CD4-positive, alpha-beta T cell treated with Interleukin-6 at 100 ng/mL for 8 hours (primary cell): ENCODE data around the gene CCL20.

Experiments used
- DNase-seq: peaks from one replicate; pipeline ENCODE4 v3.0.0-alpha.2; 2020; ENCODE audit warnings: mixed read lengths, low spot score

The CCL20 gene

DNA sequence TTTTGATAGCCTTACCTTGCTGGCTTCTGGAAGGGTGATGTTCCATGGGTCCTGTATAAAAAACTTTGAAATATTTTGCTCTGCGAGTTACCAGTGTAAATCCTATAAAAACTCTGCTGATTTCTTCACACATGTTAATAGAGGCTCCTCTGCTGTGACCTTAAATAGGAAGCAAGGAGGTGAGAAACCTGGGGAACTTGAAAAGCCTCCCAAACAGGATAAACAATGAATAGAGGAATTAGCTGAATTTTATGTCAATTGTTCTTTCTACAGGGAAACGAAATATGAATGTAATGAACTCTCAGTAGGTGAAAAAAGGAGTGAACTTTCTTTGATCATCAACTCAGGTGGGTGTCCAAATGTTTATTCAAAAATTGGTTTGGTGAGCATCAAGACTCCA lies 10.8 kb upstream of the CCL20 start:
- DNase-seq, result no peak

DNA sequence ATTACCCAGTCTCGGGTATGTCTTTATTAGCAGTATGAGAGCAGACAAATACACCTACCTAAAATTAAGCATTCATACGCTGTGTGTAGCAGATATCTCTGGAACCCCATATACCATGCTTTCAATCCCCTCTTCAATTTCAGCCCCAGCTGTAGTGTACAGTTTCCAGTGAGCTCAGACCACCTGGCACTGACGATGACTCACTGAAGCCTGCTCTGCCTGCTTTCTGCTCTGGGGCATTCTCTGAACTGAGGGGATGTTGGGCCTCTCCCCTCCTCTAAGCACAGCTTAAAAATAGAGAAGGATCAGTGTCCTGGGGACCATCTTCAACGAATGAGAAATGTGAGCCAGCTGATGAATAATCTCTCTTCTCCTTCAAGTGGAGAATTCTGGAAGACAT lies 8.7 kb upstream of the CCL20 start:
- DNase-seq, result no peak

DNA sequence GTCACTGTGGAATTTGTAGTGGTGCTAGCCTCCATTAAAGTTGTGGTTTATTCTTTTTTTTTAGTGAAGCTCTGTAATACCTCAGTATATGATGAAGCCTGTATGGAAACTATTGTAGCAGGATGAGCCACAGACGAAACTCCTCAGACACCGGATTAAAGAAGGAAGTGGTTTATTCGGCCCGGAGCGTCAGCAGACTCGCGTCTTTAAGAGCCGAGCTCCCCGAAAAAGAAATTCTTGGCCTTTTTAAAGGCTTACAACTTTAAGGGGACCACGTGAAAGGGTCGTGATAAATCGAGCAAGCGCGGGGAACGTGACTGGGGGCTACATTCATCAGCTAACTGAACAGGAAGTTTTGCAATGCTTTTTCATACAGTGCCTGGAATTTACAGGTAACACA lies 8.1 kb upstream of the CCL20 start:
- peak; percentile 50 for DNase-seq

DNA sequence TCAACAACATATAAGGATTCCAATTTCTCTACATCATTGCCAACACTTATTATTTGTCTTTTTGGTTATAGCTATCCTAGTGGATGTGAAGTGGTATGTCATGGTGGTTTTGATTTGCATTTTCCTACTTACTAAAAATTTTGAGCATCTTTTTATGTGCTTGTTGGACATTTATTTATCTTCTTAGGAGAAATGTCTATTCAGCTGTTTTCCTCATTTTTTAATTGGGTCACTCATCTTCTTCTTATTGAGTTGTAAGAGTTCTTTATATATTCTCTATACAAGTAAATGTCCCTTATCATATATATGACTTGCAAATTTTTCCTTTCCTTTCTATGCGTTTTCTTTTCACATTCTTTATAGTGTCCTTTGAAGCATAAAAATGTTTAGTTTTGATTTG lies 4.7 kb upstream of the CCL20 start:
- no peak for DNase-seq

DNA sequence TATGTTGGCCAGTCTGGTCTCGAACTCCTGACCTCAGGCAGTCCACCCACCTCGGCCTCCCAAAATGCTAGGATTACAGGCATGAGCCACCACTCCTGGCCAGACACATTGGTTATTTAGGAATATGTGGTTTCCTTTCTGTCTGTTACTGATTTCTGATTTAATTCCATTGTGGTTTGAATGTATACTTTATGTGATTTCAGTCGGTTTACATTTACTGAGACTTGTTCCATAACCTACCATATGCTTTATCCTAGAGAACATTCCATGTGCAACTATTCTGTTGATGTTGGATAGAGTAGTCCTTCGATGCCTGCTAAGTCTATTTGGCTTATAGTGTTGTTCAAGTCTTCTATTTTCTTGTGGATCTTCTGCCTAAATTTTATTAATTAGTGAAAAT lies 1.6 kb upstream of the CCL20 start:
- DNase-seq, result no peak

DNA sequence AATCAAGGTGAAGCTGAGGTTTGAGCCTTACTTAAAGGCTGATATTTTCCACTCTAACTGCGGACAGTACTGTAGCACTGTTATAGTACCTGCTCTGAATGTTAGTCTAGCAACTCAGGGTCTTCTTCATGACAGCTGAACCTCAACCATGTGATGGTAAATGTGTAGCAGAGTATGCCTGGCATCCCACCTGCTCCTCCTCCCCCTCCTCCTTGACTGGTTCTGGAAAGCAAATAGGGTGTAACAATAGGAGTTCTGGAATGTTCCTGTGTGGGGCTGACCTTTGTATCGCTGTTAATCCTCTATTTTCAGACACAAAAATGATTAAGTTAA lies 447 bp upstream of the CCL20 start:
- no peak for DNase-seq

DNA sequence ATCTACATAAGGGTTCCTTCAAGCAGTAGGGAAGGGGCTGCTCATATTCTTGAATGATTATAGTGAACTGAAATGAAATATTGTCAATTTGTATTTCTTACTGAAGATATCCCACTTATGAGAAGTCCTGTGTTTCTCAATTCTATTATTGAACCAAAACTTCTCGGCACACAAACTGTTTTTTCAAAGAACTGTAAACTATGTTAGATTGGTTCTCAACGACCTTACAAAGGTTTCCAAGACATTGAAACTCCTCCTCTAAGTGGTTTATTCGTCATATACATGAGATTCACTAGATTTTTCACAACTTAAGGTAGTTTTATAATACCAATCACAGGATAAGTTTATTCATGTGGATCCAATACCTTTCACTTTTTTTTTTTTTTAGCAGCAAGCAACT lies 1.4 kb downstream of the CCL20 start:
- no peak for DNase-seq

DNA sequence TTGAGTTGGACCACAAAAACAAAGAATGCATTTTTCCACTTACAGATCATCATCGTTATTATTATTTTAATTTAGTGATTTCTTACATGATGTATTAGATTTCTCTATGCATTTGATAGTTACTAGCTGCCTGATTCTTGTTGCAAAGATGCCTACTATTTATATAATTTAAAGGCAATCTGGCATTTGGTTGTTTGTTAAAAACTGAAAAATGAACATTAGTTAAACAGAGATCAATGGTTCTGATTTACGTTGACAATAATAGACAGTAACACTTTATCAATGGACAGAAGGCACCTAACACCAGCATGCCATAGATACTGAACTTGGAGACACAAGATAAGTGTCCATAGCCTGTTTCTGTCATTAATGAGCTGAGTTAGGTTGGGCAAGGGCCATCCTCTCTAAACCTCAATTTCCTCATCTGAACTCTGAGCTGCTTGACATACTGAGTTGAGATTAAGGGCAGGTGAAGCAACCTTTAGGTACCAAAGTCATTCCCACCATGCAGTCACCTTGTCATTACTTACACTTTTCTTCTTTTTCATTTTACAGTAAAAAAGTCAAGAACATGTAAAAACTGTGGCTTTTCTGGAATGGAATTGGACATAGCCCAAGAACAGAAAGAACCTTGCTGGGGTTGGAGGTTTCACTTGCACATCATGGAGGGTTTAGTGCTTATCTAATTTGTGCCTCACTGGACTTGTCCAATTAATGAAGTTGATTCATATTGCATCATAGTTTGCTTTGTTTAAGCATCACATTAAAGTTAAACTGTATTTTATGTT lies 3.1 kb downstream of the CCL20 start:
- DNase-seq, result no peak

DNA sequence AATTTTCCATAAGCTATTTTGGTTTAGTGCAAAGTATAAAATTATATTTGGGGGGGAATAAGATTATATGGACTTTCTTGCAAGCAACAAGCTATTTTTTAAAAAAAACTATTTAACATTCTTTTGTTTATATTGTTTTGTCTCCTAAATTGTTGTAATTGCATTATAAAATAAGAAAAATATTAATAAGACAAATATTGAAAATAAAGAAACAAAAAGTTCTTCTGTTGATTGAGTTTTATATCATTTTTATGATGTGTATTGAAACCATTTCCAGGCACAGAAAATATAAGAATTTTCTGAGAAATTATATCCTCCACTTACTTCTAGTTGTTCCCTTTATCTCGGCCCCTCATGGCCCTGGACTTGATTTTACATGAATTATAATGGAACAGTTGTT lies 3.7 kb downstream of the CCL20 start:
- DNase-seq, result no peak

DNA sequence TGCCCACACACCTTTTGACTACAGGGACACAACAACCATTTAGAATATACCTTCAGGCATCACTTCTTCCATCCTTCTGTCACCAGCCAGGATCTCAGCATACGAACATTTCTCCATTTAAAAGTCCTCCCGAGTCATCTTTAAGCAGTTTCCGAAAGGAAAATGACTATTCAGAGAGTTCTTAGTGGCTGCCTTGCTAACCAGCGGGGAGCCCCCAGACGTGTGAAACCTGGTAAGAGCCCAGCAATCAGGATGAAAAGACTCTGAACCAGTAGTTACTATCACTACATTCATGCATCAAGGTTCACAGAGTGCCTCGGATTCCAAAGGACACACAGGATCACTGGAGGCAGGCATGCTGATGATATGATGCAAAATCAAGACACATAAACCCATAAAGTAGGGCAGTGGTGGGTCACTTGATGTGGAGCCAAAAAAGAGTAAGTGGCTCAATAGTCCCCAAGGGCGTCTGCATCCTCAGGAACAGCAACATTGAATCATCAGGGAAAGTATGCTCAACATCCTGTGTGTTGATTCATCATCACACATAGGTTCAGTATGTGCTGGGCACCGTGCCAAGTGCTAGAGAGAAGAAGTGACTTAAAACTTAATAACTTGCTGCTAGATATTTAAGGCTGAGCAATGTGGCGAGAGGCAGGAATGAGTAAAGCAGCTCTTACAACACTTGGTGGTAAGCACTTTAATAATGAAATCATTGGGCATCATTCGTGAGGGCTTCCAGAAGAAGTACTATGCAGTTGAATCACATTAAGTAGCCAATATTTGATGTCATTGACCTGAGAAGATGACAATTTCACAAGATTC lies 4.4 kb downstream of the CCL20 start:
- peak; percentile 72 for DNase-seq

DNA sequence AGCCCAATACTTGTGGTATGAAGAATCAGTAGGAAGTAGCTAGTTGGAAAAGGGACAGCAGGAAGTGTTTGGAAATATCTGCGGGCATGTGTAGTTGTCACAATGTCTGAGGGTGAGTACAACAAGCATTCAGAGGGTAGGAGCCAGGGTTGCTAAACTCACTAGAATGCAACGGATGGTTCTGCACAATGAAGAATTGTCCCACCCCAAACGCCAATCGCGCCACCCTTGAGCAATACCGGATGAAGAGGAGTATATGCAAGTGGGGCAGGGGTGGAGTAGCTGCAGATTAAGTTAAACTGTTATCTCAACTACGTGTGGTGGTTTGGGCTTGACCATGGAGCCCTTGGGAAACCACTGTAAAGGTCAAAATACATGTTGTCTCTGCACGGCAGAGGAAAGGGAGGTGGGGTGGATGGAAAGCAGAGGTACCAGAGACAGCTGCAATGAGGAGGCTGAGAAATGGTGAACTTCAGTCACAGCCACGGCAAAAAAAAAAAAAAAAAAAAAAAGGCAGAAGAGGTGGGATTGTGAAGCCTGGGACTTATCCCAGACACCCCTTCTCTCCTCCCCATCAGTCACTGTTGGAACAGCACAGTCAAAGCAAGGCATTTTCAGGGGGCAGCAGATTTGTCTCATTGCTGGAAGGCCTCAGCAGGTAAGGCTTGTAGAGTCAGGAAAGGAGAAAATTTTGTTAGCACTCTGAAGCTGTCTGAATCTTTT lies 5.2 kb downstream of the CCL20 start:
- DNase-seq, result no peak

DNA sequence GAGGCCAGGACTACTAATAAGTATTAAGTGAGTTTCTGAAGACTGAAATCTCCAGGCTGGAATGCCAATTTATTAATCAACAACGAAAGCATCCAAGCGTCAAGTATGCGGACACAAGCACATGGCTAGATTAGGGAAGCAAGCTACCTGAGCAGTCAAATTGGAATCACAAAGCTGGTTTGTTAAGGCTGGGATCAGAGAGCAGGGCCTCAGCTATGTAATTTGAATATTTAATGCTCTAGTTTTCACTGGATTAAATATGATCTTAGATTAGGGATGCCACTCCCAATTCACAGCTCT lies 5.7 kb downstream of the CCL20 start:
- DNase-seq, result no peak

DNA sequence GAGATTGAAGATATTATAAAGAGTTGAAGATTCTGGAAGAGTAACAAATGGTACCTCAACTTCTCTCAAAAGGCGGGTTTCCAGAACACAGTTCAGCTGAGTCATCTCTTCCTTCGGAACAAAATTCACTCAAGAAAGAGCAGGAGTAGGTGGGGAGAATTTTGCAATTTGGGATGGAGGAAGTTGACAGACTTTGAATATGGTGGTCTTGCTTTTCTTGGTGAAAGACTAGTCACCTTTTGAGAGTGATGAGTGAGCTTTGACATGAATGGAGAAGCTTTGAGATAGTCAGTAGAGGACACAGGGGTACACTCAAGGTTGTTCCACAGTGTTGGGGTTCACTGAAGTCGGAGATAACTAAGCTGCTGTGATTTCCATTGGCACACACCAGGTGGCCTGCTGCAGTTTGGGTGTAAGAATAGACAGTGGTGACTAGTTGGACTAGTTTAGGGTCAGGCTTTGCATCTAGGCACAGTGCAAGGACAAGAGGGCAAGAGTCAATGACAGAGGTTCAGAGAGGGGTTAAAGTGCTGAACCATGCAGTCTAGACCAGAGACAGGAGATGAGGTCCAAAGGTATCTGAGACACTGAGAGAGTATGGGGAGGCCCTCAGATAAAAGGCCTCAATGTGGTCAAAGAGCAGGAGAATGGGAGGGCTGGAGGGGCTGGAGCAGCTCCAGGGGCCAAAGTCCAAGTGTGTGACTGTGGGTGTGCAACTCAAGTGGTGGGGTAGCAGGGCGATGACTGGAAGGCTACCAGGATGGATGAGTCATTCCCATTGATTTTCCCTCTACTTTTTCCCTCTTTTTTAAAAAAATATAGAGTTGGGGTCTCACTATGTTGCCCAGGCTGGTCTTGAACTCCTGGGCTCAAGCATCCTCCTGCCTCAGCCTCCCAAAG lies 7.7 kb downstream of the CCL20 start:
- no peak for DNase-seq

DNA sequence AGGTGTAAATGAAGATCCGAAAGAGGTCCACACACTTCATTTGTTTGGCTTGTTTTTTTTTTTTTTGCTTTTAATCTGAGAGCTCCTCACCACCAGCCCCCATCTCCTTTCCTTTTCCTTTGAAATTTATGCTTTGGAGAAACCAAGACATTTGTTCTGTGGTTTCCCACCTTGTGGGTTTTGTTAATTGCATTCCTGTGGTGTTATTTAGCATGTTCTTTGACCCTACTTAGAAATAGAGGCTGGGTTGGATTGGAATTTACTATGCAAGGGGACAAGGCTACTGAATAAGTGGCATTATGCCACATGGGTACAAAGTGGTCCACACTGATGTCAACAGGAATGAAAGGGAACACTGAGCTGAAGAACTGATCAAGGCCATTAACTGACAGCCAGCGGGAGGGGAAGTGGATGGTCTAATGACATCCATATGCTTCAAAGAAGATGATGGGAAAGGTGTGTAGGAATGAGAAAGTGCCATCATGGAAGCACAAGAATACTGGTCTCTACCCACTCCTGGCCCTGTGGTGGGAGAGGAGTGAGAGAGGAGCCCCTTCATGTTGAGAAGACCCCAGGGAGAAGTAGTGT lies 8.9 kb downstream of the CCL20 start:
- DNase-seq, result no peak

DNA sequence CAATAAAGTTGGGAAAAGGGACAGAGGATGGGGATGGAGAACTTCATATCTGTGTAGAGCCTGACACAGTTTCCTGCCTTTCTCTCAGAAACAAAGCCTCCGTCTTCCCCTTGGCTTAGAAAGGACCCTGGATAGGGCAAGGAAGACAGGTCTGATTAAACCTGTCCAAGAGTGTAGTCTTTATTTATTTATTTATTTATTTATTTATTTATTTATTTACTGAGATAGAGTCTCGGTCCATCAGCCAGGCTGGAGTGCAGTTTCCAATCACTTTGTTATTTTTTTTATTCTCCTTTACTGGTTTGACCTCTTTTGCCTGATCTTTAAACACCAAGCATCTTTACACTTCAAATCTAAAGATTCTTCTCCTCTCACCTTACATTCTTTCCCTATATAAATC lies 10.3 kb downstream of the CCL20 start:
- DNase-seq, result no peak

DNA sequence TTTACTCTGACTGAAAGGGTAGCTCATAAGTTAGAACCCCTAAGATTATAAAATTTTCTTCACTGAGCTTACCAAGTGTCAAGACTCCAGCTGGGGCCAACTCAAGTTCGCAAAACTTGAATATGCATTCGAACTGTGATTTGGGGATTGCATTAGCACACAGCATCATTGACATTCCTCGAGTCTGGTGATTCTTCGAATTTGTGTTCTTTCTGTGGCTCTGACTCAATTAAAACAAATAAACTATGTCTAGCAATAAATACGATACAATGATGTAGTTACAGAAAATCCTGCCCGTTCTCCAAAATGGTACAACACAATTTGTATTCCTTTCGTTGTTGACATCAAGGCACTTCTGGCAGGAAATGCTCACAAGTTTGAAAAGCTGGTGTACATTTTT lies 11.1 kb downstream of the CCL20 start:
- no peak for DNase-seq

DNA sequence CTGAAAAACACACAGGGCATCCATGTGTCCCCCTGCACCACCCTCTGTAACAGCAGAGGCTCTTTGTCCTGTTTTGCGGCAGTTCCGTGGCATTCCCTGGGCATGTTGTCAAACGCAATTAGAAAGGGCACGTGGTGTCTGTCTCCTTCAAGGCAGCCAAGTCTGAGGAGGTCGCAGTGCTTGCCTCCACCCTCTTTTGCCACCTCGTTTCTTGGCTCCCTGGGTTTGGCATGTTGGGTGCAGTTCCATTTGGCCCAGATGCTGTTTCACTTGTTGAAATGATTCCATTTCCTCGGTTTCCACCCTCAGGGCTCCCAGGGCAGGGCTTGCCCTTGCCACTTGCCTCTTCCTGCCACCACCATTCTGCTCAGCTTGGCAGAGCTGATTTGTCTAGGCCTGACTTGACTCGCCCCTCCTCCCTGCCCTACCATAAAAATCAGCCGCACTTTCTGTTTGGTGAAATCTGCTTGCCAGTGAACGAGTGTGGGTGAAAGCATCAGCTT lies 12.4 kb downstream of the CCL20 start:
- DNase-seq, result peak; percentile 18

DNA sequence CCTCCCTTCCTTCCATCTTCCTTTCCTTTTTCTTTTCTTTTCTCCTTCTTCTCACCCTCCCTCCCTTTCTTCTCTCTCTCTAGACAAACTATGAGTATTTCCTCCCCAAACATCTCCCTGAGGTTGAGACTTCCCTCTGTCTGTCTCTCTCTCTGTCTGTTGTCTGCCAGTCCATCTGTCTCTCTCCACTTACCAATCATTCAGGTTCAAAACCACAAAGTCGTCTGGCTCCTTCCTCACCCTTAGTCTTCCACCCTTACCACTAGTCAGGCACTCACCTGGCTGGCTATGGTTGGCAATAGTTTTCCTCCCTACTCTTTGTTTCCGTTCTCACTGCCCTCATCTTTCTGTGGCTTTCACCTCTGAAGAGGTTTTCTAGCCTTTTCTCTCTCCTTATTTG lies 12.9 kb downstream of the CCL20 start:
- no peak for DNase-seq

DNA sequence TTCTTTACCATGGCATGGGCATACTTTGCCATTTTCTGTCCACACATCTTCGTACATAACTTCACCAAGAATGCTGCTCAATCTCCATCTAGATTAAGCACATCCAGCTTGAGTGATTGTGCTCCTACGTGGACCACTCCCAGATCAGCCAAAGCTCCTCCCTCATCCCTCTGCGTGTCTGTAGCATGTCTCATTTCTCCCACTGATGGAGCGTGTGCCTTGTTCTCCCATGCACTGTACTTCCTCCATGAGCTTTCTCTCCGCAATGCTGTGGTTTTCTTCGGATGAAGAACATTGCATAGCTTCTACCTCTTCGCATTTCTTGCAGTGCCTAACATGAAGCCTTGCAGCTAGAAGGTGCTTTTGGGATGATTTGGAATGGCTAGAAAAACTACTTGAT lies 13.5 kb downstream of the CCL20 start:
- no peak for DNase-seq

DNA sequence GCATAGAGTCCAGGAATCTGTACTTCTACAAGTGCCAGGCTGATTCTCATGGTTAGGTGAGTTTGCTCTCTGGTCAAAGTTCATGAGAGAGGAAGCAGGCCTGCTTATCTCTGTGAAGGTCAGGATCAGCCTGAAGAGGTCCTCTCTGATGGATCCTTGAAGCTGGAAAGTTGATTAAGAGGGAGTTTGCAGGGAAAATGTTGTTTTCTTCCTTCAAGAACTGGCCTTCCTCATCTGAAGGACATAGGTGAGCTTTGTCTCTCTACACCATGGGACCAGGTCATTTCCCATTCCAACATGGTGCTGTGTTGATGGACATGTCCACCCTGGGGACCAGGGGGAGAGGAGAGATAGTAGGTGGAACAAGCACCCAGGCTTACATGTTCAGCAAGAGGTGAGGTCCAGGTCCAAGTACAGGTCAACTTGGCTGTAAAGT lies 14.9 kb downstream of the CCL20 start:
- no peak for DNase-seq

DNA sequence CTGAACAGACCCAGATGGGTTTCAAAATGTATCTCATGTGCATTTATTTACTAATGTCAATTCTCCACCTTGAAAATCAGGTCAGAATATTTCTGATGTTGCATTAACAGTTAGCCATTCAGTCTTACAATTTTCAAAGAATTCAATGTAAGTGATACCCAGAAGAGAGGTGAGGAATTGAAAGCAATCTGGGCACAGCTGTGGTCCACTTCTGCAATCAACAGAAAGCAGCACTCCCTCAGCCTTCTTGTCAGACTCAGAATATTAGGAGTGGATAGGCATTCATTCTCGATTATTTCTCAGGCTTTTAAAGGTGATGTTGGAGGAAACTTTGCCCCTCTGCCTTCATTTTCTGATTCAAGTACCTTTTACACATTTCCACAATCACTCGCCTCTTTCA lies 15.7 kb downstream of the CCL20 start:
- DNase-seq, result no peak

DNA sequence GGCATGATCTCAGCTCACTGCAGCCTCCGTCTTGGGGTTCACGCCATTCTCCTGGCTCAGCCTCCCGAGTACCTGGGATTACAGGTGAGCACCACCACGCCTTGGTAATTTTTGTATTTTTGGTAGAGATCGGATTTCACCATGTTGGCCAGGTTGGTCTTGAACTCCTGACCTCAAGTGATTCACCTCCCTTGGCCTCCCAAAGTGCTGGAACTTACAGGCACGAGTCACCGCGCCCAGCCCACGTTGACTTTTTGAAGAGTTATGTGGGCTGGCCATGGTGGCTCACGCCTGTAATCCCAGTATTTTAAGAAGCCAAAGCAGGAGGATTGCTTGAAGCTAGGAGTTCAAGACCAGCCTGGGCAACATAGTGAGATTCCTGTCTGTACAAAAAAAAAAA lies 20.8 kb downstream of the CCL20 start:
- no peak for DNase-seq
